OCI-LY1 (cell line): ENCODE measurements around the gene MYO10.

Experiments used
- EZH2 ChIP-seq: fragments of 200-600 bp; sonication (generic), shearing (Covaris generic); IDR thresholded peaks from 2 replicates; pipeline ENCODE4 v1.8.0; 2017; ENCODE audit warnings: borderline replicate concordance, mixed run types, mild to moderate bottlenecking, antibody characterized with exemption, low read length, moderate library complexity, mixed read lengths
- TF ChIP-seq, protein P1 (sequence below): fragments of 200-600 bp; sonication (generic), shearing (Covaris generic); IDR thresholded peaks from 2 replicates; pipeline ENCODE4 v1.5.1; 2017; ENCODE audit warnings: mild to moderate bottlenecking, antibody characterized with exemption, low read length, moderate library complexity, mixed read lengths

GRCh38 chr5:16889203-16889971, 46.7 kb downstream of the MYO10 start:
- TF ChIP-seq, protein P1, sequence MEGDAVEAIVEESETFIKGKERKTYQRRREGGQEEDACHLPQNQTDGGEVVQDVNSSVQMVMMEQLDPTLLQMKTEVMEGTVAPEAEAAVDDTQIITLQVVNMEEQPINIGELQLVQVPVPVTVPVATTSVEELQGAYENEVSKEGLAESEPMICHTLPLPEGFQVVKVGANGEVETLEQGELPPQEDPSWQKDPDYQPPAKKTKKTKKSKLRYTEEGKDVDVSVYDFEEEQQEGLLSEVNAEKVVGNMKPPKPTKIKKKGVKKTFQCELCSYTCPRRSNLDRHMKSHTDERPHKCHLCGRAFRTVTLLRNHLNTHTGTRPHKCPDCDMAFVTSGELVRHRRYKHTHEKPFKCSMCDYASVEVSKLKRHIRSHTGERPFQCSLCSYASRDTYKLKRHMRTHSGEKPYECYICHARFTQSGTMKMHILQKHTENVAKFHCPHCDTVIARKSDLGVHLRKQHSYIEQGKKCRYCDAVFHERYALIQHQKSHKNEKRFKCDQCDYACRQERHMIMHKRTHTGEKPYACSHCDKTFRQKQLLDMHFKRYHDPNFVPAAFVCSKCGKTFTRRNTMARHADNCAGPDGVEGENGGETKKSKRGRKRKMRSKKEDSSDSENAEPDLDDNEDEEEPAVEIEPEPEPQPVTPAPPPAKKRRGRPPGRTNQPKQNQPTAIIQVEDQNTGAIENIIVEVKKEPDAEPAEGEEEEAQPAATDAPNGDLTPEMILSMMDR: no peak
- TF ChIP-seq EZH2: no peak
